Measurements from ENCODE around the gene ABCC11. TPM values are rescaled to one million over a fixed set of nuclear protein-coding genes. Genes with fewer than 3 reads are reported as not detected.

Gene ABCC11
- total RNA-seq, 4 donors from 2014 or later: 0.32 to 0.52 TPM; not detected in 2

GRCh38 chr16:48128769-48129168, 118.6 kb downstream of the ABCC11 start:
- TF ChIP-seq POLR2A (IDR thresholded peaks at IDR 0.05): no peak
- TF ChIP-seq CTCF (IDR thresholded peaks at IDR 0.05): no peak
- intact Hi-C loops (cut with DNase I; ENCODE audit: low total_unique reads): no loop called here
- no peak overlapping the region for H3K4me3 ChIP-seq (ENCODE audit: low read depth, poor library complexity, severe bottlenecking)
- DNase-seq (ENCODE audit: low spot score in 2 of 2): no peak
- WGBS, 2 donors: 69 to 75% methylated on average over 2 of the region's 2 CpGs

- TF ChIP-seq CTCF (IDR thresholded peaks at IDR 0.05) (no peak), POLR2A (IDR thresholded peaks at IDR 0.05) (no peak)
- no peak overlapping the region for H3K4me3 ChIP-seq (ENCODE audit: low read depth, poor library complexity, severe bottlenecking)
- no peak for DNase-seq (ENCODE audit: low spot score in 2 of 2)
- 67 to 73% methylated on average over 13 of the region's 13 CpGs for WGBS, 2 donors
- intact Hi-C loops (cut with DNase I; ENCODE audit: low total_unique reads): no loop called here
Measured at GRCh38 chr16:48126801-48127644, 120.3 kb downstream of the ABCC11 start.

- no peak overlapping the region for H3K4me3 ChIP-seq (ENCODE audit: low read depth, poor library complexity, severe bottlenecking)
- 83 to 87% methylated on average over 5 of the region's 5 CpGs for WGBS, 2 donors
- intact Hi-C loops (cut with DNase I; ENCODE audit: low total_unique reads): no loop called here
- TF ChIP-seq POLR2A (IDR thresholded peaks at IDR 0.05) (no peak), CTCF (IDR thresholded peaks at IDR 0.05) (no peak)
- no peak for DNase-seq (ENCODE audit: low spot score in 2 of 2)
Measured at GRCh38 chr16:48125888-48126287, 121.5 kb downstream of the ABCC11 start.

- TF ChIP-seq POLR2A (IDR thresholded peaks at IDR 0.05) (no peak), CTCF (IDR thresholded peaks at IDR 0.05) (no peak)
- intact Hi-C loops (cut with DNase I; ENCODE audit: low total_unique reads): no loop called here
- DNase-seq (ENCODE audit: low spot score in 2 of 2): no peak
- 73 to 93% methylated on average over 2 of the region's 2 CpGs for WGBS, 2 donors
- no peak overlapping the region for H3K4me3 ChIP-seq (ENCODE audit: low read depth, poor library complexity, severe bottlenecking)
Measured at GRCh38 chr16:48124266-48124665, 123.1 kb downstream of the ABCC11 start.

GRCh38 chr16:48123104-48123788, 124.1 kb downstream of the ABCC11 start:
- 46 to 59% methylated on average over 5 of the region's 5 CpGs for WGBS, 2 donors
- TF ChIP-seq CTCF (IDR thresholded peaks at IDR 0.05) (no peak), POLR2A (IDR thresholded peaks at IDR 0.05) (no peak)
- no peak for DNase-seq (ENCODE audit: low spot score in 2 of 2)
- no peak overlapping the region for H3K4me3 ChIP-seq (ENCODE audit: low read depth, poor library complexity, severe bottlenecking)
- intact Hi-C loops (cut with DNase I; ENCODE audit: low total_unique reads): no loop called here

All from lower leg skin (tissue), 4 donors.